ENCODE measurements around the gene CAP1.
"Not testable (repeated sequence)": the region's sequence is repeated elsewhere in the genome, so short reads cannot be mapped to it uniquely, and the experiment has no call there.

Gene CAP1

GRCh38 chr1:40030528-40031135 lies 9.9 kb upstream of the CAP1 start:
- no peak for DNase-seq (ENCODE audit: extremely low read depth, low read depth)
- TF ChIP-seq, protein P1, sequence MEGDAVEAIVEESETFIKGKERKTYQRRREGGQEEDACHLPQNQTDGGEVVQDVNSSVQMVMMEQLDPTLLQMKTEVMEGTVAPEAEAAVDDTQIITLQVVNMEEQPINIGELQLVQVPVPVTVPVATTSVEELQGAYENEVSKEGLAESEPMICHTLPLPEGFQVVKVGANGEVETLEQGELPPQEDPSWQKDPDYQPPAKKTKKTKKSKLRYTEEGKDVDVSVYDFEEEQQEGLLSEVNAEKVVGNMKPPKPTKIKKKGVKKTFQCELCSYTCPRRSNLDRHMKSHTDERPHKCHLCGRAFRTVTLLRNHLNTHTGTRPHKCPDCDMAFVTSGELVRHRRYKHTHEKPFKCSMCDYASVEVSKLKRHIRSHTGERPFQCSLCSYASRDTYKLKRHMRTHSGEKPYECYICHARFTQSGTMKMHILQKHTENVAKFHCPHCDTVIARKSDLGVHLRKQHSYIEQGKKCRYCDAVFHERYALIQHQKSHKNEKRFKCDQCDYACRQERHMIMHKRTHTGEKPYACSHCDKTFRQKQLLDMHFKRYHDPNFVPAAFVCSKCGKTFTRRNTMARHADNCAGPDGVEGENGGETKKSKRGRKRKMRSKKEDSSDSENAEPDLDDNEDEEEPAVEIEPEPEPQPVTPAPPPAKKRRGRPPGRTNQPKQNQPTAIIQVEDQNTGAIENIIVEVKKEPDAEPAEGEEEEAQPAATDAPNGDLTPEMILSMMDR (IDR thresholded peaks at IDR 0.05; ENCODE audit: low read depth, low read length, missing control alignments) = no peak
- H3K4me3 ChIP-seq (replicated peaks; ENCODE audit: low read depth, low read length) = no peak overlapping the region

DNA sequence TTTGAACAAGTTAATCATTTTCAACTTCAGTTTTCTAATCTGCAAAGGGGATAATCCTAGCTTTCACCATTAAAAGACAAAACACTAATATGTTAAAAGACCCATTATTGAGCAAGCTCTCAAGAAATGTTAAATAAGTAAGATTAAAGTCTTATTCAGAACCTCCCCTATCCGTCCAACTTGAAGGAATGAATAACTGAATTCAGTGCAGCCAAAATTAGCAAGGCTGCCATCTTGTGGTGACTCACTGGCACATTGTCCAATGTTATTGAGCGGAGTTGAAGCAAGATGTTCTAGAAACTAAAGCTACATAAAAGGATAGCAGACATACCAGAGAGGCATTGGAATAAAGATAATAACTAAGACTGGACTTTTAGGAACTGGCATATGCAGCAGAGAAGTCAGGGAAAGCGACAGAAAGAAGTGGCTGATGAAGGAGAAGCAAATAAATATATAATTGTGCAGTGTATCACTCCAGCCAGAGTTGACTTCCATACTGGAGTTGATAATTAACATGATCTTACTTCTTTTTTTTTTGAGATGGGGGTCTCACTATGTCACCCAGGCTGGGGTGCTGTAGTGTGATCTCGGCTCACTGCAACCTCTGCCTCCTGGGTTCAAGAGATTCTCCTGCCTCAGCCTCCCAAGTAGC lies 8.2 kb upstream of the CAP1 start:
- TF ChIP-seq, protein P1 (IDR thresholded peaks at IDR 0.05; ENCODE audit: low read depth, low read length, missing control alignments) = peak; percentile 66
- DNase-seq (ENCODE audit: extremely low read depth, low read depth) = peak; percentile 40

DNA sequence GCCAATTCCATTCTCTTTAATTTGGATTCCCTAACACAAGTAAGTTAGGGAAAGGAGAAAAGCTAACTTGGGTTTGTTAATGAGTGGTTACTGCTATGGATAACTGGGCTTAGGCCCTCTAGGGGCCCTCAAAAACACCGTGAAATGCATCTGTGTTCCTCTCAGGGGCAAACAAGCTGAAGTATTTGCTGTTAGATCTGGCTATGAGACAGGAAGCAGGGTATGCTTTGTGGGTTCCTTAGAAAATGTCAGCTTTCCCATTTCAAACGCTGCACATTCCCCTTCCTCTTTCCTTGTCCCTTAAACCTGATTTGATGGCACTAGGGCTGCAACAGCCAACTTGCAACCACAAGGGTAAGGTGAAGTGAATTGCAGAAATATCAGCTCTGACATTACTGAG lies 5.7 kb upstream of the CAP1 start:
- TF ChIP-seq, protein P1 (IDR thresholded peaks at IDR 0.05; ENCODE audit: low read depth, low read length, missing control alignments) = no peak
- no peak for DNase-seq (ENCODE audit: extremely low read depth, low read depth)
- no peak overlapping the region for H3K4me3 ChIP-seq (replicated peaks; ENCODE audit: low read depth, low read length)

More for the DNA sequence above, 8.2 kb upstream of the CAP1 start:
- no peak overlapping the region for H3K4me3 ChIP-seq (replicated peaks; ENCODE audit: low read depth, low read length)

DNA sequence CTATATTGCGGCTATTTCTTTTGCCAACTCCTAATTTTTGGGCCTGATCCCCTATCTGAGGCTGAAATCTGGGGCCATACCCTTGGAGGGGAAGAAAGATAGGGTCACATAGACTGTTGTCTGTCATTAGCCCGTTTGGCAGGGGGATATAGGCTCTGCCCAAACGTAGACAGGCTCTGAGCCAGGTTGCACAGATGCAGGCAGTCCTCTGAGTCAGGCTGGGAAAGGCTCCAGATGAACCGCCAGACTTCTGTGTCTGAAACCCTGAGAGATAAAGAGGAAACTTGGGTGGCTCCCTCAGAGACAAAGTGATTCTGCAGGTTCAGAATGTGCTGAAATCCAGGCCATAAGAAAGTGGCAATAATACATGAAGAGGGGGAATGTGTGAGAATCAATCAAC lies 4.0 kb upstream of the CAP1 start:
- peak; percentile 27 for DNase-seq (ENCODE audit: extremely low read depth, low read depth)
- TF ChIP-seq, protein P1 (IDR thresholded peaks at IDR 0.05; ENCODE audit: low read depth, low read length, missing control alignments) = no peak
- no peak overlapping the region for H3K4me3 ChIP-seq (replicated peaks; ENCODE audit: low read depth, low read length)

DNA sequence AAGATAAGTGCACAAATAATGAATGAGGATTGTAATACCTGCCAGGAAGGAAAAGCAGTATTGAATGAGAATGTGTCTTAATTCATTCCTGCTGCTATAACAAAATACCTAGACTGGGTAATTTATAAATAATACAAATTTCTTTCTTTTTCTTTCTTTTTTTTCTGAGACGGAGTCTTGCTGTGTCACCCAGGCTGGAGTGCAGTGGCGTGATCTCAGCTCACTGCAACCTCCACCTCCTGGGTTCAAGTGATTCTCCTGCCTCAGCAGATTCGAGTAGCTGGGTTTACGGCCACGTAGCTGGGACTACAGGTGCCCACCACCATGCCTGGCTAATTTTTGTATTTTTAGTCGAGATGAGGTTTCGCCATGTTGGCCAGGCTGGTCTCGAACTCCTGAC lies 3.3 kb upstream of the CAP1 start:
- not testable (repeated sequence) for DNase-seq (ENCODE audit: extremely low read depth, low read depth); H3K4me3 ChIP-seq (replicated peaks; ENCODE audit: low read depth, low read length)

DNA sequence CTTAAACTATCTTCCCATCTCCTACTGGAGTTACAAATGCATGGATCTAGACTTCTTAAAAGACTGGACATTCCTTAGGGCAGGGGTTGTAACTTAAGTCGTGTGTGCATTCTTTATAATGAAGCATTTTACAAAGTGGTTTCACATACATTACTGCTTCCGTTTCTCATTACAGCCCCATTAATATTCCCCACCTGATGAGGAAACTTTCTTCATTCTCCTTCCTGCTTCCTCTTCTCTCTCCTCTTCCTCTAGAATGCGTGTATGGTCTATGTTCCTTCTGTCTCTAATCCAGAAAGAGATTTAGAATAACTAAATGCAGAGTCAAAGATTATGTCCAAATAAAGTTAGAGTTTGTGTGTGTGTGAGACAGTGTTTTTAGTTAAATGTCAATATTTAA lies 1.8 kb upstream of the CAP1 start:
- TF ChIP-seq, protein P1 (IDR thresholded peaks at IDR 0.05; ENCODE audit: low read depth, low read length, missing control alignments) = no peak
- no peak for DNase-seq (ENCODE audit: extremely low read depth, low read depth)
- no peak overlapping the region for H3K4me3 ChIP-seq (replicated peaks; ENCODE audit: low read depth, low read length)

GRCh38 chr1:40039245-40039756 lies 1.2 kb upstream of the CAP1 start:
- DNase-seq (ENCODE audit: extremely low read depth, low read depth) = no peak
- TF ChIP-seq, protein P1 (IDR thresholded peaks at IDR 0.05; ENCODE audit: low read depth, low read length, missing control alignments) = no peak
- peak overlapping the region; percentile 85 for H3K4me3 ChIP-seq (replicated peaks; ENCODE audit: low read depth, low read length)
